Gastrocnemius medialis (tissue), 4 donors: Measurements from ENCODE around the gene SRP9.

ENCODE experiments used
- POLR2A ChIP-seq, 2 donors: fragments of 450-650 bp; IDR thresholded peaks; one replicate each; pipeline ENCODE4 v1.6.1; 2017; ENCODE audit warnings: antibody characterized with exemption in 2 of 2, mild to moderate bottlenecking in 2 of 2, moderate library complexity in 2 of 2
- TF ChIP-seq, protein P1 (sequence below), 5 experiments: fragments of 450-650 bp in 3 of 5; fragments of 200-600 bp in 2 of 5; sonication (generic) in 2 of 5; IDR thresholded peaks in 4 of 5; conservative IDR thresholded peaks in 1 of 5; 1 replicate in 4 of 5; 2 replicates in 1 of 5; pipeline ENCODE4 v1.5.1; 2016 to 2019; ENCODE audit warnings: antibody characterized with exemption in 5 of 5, mild to moderate bottlenecking in 3 of 5, moderate library complexity in 3 of 5

- TF ChIP-seq, protein P1, sequence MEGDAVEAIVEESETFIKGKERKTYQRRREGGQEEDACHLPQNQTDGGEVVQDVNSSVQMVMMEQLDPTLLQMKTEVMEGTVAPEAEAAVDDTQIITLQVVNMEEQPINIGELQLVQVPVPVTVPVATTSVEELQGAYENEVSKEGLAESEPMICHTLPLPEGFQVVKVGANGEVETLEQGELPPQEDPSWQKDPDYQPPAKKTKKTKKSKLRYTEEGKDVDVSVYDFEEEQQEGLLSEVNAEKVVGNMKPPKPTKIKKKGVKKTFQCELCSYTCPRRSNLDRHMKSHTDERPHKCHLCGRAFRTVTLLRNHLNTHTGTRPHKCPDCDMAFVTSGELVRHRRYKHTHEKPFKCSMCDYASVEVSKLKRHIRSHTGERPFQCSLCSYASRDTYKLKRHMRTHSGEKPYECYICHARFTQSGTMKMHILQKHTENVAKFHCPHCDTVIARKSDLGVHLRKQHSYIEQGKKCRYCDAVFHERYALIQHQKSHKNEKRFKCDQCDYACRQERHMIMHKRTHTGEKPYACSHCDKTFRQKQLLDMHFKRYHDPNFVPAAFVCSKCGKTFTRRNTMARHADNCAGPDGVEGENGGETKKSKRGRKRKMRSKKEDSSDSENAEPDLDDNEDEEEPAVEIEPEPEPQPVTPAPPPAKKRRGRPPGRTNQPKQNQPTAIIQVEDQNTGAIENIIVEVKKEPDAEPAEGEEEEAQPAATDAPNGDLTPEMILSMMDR (IDR thresholded peaks at IDR 0.05 in 4 of 5, conservative IDR thresholded peaks at IDR 0.05 in 1 of 5), result no peak
- no peak for TF ChIP-seq POLR2A (IDR thresholded peaks at IDR 0.05)
Observed at GRCh38 chr1:225771661-225772322, 5.8 kb upstream of the SRP9 start.
